Measurements from ENCODE around the gene EHMT1.
"Not testable (repeated sequence)": the region's sequence is repeated elsewhere in the genome, so short reads cannot be mapped to it uniquely, and the experiment has no call there.

The EHMT1 gene

GRCh38 chr9:137836151-137836830, 217.5 kb downstream of the EHMT1 start:
- no peak for DNase-seq

GRCh38 chr9:137836831-137837241, 218.0 kb downstream of the EHMT1 start:
- no peak for DNase-seq

- DNase-seq = no peak
Measured at GRCh38 chr9:137837345-137838278, 218.8 kb downstream of the EHMT1 start.

GRCh38 chr9:137838576-137838975, 219.8 kb downstream of the EHMT1 start:
- no peak for DNase-seq

- DNase-seq = no peak
Measured at GRCh38 chr9:137843355-137843754, 224.6 kb downstream of the EHMT1 start.

- DNase-seq = no peak
Measured at GRCh38 chr9:137851516-137852267, 232.9 kb downstream of the EHMT1 start.

GRCh38 chr9:137853392-137853995, 234.7 kb downstream of the EHMT1 start:
- DNase-seq = no peak

- DNase-seq = no peak
Measured at GRCh38 chr9:137860361-137860760, 241.6 kb downstream of the EHMT1 start.

GRCh38 chr9:137865581-137866145, 246.9 kb downstream of the EHMT1 start:
- no peak for DNase-seq

- no peak for DNase-seq
Measured at GRCh38 chr9:137866226-137867141, 247.7 kb downstream of the EHMT1 start.

- DNase-seq = no peak
Measured at GRCh38 chr9:137870432-137870831, 251.6 kb downstream of the EHMT1 start.

GRCh38 chr9:137872296-137872695, 253.5 kb downstream of the EHMT1 start:
- DNase-seq = no peak

- no peak for DNase-seq
Measured at GRCh38 chr9:137873408-137873807, 254.6 kb downstream of the EHMT1 start.

GRCh38 chr9:137873858-137874362, 255.1 kb downstream of the EHMT1 start:
- no peak for DNase-seq

GRCh38 chr9:137875354-137875753, 256.5 kb downstream of the EHMT1 start:
- DNase-seq = no peak

GRCh38 chr9:137875846-137876245, 257.0 kb downstream of the EHMT1 start:
- no peak for DNase-seq

GRCh38 chr9:137876269-137876668, 257.5 kb downstream of the EHMT1 start:
- no peak for DNase-seq

GRCh38 chr9:137876781-137877386, 258.1 kb downstream of the EHMT1 start:
- no peak for DNase-seq

- DNase-seq = not testable (repeated sequence)
Measured at GRCh38 chr9:137877506-137878122, 258.8 kb downstream of the EHMT1 start, which contains the start of gene CACNA1B. TSS of gene CACNA1B (plus strand) at chr9:137877782. CDS start at chr9:137877934, 152 bp downstream.
